Fibroblast of skin of abdomen (primary cell): ENCODE data around the gene RTF1. TPM values are rescaled to one million over a fixed set of nuclear protein-coding genes. Genes with fewer than 3 reads are reported as not detected.
"Not testable (repeated sequence)": the region's sequence is repeated elsewhere in the genome, so short reads cannot be mapped to it uniquely, and the experiment has no call there.

Experiments
- DNase-seq: peaks from one replicate; pipeline ENCODE4 v3.0.0-alpha.2; 2013
- polyA plus RNA-seq, 2 experiments: library from polyadenylated mRNA; unstranded; fragments of 120-200 nt; gene quantifications; one replicate each; pipeline ENCODE4 v1.2.1, GENCODE V29; 2013; ENCODE audit not compliant: insufficient read length in 2 of 2

The RTF1 gene
- 34.6 TPM for polyA plus RNA-seq (2013, experiment 1 of 2; ENCODE audit: insufficient read length)
- polyA plus RNA-seq (2013, experiment 2 of 2; ENCODE audit: insufficient read length) = 34.6 TPM

DNA sequence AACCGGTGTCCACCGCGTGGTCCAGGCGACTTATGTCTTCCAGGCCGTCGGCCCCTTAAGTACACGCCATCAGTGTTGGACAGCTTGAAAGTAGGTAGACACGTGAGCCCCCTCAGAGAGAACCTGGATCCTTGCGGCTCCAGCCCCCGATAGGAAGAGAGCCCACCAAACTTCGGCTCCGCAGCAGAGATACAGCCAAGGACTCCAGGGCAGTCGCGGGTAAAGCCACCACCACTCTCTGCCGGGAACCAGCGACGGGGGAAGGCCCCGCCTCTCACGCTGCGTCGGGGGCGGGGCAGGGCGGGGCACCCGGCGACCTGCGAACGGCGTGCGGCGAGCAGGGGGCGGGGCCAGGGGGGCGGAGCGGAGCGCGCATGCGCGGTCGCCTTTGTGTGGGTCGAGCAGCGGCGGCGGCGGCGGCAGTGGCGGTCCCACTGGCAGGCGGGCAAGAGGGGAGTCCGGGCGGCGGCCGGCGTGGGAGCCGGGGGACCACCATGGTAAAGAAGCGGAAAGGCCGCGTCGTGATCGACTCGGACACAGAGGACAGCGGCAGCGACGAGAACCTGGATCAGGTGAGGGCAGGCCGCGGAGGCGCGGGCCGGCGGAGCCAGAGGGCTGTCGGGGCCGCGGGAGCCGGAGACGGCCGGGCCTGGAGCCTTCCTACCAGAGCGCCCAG, at the start of gene RTF1:
Gene RTF1, plus strand, starts transcription at position 354 of the 676 bp plus-strand sequence. Its CDS starts 21 bp downstream, at position 375.
- peak; percentile 89 for DNase-seq

DNA sequence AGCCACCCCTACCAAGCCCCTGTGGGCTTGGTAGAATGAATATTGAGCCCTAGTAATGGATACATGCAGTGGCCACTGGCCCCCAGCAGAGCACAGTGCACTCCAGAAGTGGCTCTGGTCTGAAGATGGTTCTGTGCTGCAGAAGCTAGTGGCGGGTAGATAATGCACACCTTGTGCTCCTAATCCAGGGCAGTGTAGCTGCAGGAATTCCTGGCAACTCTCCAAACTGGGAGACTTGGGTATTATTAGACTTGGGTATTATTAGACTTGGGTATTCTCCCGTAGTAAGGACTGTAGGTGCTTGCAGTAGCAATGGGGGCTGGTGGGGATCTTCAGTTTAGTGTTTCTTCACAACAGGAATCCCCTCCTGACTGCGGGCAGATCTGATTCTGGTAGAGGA, 49.5 kb upstream of the RTF1 start:
- no peak for DNase-seq

DNA sequence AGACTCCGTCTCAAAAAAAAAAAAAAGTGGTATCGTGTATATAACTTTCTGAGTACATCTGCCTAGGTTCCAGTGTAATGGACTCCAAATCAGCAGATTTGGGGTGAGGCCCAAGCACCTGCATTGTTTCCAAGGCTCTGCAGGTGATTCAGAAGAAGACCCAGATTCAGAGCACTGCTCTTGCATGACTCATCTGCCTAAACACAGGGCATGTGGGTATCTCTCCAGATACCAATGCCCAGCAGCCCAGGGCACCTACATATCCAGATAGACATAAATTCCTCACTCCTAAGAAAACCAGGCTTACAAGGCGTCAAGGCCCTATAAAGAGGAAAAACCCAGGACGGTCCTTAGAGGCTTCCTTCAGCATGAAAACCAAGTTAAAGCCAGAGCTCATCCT, 38.9 kb upstream of the RTF1 start:
- no peak for DNase-seq

DNA sequence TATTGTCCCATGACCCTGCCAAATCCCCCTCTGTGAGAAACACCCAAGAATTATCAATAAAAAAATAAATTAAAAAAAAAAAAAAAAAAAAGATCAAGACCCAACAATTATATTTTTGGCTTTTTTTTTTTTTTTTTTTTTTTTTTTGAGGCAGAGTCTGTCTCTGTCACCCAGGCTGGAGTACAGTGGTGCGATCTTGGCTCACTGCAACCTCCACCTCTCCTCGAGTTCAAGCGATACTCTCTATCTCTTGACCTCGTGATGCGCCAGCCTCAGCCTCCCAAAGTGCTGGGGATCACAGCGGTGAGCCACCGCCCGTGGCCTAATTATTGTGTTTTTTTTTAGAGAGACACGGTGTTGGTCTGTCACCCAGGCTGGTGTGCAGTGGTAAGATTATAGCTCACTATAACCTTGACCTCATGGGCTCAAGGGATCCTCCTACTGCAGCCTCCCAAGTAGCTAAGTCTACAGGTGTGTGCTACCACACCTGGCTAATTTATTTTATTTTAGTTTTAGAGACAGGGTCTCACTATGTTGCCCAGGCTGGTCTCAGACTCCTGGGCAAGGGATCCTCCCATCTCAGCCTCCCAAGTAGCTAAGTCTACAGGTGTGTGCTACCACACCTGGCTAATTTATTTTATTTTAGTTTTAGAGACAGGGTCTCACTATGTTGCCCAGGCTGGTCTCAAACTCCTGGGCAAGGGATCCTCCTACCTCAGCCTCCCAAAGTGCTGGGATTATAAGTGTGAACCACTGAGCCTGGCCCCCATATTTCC, 32.7 kb upstream of the RTF1 start:
- DNase-seq = not testable (repeated sequence)

DNA sequence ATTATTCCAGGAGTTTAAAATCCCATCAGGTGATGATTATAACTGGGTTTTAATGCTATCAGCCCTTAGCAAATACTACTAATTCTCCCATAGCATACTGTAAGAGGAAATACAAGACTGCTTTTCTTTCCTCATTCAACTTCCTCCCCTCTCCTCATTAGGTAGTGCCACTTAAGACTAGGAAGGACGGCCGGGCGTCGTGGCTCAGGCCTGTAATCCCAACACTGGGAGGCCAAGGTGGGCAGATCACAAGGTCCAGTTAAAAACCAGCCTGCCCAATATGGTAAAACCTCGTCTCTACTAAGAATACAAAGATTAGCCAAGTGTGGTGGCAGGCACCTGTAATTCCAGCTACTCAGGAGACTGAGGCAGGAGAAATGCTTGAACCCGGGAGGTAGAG, 29.2 kb upstream of the RTF1 start:
- no peak for DNase-seq

DNA sequence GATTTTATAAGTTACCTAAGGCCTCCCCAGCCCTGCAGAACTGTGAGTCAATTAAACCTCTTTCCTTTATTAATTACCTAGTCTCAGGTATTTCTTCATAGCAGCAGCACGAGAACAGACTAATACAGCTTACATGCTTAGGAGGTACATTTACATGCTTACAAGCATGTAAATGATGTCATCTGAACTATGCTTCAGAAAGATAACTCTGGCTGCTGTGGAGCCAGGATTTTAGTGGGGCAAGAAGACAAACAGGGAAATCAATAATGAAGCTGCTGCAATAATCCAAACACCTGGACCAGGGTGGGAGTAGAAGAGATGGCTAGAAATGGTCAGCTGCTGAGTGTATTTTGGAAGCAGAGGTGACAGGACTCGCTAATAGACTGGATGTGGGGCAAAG, 24.2 kb upstream of the RTF1 start:
- no peak for DNase-seq

DNA sequence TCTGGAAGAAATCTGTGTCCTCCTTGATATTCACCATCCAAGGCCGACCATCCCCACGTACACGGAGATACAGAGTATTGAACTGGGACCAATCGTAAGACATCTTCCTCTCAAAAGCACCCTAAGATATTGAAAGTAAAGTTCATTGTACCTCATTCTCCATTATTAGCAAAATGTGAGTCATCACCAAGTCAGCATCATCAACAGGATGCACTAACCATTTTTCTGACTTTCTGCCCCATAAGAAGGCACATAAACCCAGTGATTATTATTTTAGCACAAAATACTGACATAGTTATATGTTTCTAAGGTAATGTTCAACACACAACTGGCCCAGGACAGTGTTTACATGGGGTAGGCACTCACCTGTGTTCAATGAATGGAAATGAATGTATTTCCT, 22.0 kb upstream of the RTF1 start:
- DNase-seq = no peak

DNA sequence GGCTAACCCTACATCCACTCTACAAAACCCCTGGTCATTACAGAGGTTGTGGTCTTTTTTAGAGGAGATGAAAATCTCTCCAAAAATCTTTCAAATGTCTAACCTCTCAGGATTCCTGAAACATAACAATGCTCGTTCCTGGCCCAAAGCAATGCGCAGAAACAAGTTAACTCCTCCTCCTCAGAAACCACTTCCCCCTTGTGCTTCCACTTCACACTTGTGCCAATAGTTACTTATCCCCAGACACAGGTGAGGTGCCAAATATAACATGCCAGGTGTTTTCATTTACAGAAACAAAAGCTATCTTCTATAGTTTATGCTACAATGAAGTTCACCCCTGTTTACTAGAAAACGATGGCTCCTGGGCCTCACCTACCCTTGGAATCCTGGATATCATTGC, 20.8 kb upstream of the RTF1 start:
- DNase-seq = no peak

DNA sequence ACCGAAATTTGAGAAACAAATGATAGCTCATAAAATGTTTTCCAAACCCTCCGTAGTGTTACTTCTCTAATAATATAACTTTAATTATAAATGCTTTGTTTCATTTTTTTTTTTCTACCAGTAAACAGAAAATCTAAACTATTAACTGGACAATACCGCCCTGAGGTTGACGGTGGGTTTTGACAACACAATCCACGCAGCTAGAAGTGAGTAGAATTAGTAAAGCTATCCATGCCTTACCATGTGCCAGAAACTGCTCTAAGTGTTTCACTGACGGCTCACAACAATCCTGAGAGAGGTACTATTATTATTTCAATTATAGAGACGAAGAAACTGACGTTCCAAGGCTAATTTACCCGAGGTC, 15.0 kb upstream of the RTF1 start:
- DNase-seq = no peak

DNA sequence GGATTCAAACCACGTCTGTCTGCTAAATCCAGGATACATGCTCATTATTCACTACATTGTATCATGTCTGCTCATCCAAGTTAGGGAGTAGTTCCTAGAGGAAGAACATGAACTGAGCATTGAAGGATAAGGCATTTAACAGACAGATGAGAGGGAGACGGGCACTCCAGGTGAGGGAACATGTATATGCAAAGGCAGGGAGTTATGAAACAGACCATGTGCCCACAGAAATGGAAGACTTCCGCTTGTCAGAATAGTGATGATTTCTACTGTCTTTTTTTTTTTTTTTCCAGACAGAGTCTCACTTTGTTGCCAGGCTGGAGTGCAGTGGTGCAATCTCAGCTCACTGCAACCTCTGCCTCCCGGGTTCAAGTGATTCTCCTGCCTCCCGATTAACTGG, 9.6 kb upstream of the RTF1 start:
- DNase-seq = no peak

DNA sequence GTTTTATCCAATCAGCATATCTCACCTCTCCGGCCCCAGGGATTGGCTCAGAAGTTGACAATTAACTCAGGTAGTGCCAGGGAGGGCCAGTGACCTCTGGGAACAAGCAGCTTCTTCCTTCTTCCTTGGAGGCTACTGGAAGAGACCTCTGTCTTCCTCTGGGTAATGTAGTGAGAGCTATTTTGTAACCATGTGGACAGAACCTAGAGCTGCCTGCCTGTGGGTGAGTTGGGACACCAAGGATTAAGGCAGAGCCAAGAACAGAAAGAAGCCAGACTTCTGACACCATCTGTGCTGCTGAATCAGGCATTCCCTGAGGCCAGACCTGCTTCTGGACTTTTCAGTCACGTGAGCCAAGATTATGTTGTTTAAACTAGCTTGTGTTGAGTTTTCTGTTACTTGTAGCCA, 8.7 kb upstream of the RTF1 start:
- DNase-seq = no peak

DNA sequence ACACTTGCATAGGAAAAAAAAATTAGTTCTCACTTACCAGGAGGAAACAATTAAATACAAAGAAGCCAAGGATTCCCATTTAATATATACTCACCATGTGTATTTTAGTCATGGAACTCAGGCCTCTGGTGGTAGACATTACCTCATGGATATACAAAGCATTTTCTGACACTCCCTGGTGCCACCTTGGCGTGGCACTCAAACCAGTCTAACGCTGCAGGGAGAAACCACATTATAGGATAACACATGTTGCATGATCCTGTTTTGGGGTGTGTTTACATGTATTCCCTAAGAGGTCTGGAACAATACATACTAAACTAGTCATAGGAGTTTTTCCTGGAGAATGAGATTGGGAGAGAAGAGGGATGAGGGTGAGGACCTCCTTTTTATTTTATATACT, 5.9 kb upstream of the RTF1 start:
- no peak for DNase-seq

DNA sequence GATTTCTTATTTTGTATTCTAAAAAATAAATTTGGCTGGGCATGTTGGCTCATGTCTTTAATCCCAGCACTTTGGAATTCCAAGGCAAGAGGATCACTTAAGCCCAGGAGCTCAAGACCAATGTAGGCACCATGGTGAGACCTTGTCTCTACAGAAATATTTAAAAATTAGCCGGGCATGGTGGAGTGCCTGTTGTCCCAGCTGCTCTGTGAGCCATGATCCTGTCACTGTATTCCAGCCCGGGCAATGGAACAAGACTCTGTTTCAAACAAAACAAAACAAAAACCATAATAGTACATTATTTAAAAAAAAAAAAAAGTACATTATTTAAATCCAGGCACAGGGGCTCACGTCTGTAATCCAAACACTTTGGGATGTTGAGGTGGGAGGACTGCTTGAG, 5.5 kb upstream of the RTF1 start:
- DNase-seq = no peak

DNA sequence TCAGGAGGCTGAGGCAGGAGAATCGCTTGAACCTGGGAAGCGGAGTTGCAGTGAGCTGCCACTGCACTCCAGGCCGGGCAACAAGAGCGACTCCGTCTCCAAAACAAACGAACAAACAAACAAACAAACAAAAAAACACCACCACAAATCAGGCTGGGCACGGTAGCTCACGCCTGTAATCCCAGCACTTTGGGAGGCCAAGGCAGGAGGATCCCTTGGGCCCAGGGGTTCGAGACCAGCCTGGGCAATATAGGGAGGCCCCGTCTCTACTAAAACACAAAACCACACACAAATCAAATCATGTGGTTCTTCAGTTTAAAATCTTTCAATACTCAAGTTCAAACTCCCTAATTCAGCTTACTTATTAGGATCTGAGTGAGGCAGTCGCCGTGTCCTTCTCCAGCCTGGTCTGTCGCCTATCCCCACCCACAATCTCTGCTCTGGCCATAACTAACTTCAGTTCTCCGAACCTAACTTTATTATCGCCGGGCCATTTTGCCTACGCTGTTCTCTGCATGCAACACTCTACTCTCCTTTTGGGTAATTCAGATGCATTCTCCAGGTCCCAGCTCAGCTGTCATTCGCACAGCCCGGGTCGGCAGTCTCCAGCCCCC, 660 bp upstream of the RTF1 start:
- DNase-seq = no peak

DNA sequence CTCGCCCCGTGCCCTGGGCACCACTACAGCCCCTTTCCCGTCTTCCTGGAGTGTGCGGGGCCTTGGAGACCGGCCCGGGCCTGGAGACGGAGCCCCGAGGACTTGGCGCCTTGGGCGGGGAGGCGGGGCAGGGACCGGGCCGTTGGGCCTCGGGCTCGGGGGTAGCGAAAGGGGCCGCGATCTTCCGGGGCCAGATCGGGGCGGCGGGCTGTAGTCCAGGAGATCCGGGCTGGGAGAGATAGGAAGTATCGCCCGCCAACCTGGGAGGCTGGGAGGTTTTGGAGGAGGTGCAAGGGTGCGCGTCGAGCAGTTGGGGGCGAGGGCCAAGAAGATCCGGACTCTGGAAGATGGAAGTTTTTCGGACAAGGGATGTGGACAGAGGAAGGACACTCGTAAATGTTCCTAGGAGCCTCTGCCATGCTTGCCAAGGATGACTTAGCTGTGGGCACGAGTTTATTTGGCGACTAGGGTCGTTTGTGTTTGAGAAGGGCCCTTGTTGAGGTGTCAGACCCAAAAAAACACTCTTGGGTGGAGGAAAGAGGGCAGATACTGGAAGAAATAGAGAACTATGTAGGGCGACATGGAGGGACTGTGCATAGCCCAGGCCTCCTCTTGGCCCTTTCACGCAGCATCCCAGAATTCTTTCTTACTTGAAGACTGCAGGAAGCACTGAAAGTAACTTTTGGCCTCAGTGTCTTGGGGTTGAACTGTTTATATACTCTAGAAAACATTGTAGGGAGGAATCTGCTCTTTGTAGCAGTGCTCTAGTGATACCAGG, 712 bp downstream of the RTF1 start:
- DNase-seq = peak; percentile 4

DNA sequence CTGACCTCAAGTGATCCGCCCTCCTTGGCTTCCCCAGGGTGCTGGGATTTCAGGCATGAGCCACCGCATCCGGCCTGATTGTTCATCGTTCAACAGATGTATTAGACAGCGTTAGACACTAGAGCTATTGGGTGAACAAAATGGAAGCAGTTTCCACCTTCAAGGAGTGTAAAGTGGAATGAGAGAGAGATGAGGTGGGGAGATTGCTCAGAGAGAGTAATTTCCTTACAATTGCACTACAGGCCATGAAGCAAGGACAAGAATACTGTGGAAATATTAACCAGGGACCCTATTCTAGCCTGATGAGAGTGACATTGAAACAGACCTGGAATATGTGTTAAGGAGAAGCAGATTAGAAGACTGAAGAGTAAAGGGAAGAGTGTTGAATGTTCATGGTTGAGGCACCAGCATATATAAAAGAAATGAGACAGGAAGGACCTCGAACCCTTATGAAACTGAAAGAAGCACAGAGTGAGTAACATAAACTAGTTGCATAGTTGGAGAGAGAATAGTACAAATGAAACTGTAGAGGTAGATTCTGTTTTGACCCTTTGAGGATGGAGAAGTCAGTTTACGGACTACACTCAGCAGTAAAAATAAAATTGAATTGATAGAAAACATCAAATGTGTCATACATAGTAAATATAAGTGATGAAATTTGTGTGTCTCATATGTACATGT, 7.2 kb downstream of the RTF1 start:
- no peak for DNase-seq

DNA sequence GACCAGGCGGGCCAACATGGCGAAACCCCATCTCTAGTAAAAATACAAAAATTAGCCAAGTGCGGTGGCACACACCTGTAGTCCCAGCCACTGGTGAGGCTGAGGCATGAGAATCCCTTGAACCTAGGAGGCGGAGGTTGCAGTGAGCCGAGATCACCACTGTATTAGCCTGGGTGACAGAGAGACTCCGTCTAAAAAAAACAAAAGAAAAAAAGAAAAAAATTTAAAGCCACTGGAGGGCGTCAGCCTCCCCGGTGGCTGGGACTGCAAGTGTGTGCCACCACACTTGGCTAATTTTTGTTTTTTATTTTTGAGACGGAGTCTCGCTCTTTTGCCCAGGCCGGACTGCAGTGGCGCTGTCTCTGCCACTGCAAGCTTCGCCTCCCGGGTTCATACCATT, 7.9 kb downstream of the RTF1 start:
- no peak for DNase-seq

DNA sequence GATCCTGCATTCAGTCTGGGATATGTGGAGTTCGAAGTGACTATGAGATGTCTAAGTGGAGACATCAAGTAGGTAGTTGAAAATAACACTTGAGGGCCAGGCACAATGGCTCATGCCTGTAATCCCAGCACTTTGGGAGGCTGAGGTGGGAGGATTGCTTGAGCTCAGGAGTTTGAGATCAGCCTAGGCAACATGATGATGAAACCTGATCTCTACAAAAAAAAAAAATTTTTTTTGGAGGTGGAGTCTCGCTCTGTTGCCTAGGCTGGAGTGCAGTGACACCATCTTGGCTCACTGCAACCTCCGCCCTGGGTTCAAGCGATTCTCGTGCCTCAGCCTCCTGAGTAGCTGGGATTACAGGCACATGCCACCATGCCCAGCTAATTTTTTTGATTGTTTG, 9.0 kb downstream of the RTF1 start:
- not testable (repeated sequence) for DNase-seq

DNA sequence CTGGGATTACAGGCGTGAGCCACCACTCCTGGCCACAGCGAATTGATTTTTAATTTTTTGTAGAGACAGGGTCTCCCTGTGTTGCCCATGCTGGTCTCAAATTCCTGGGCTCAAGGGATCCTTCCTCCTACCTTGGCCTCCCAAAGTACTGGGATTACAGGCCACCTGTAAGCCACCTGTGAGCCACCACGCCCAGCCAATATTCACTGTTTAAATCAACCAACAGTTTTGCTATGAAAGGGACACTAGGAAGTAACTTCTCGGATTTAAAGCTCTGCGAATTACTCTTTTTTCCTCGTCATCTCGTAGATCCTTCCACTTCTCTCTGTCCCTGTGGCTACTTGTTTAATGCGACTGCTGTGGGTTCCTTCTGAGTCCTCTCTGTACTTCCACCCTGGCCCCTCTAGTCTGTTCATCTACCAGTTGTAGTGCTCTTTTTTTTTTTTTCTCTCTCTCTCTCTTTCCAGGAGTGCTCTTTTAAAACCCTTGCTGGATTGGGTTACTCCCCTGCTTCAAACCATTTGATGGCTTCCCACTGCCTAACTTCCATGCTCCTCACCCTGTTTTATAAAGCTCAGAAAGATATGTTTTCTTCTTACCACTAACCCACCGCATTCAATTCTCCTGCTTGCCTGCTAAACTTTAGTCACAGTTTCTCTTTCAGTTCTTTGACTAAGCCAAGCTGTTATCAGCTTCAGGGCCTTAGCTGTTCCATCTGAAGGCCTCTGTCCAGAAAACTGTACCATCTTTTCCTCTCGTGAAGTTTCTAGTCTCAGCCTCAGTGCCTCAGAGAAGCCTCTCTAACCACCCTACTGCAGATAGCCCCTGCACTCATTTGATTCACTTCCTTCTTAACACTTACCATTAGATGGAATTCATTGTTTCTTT, 12.4 kb downstream of the RTF1 start:
- no peak for DNase-seq

DNA sequence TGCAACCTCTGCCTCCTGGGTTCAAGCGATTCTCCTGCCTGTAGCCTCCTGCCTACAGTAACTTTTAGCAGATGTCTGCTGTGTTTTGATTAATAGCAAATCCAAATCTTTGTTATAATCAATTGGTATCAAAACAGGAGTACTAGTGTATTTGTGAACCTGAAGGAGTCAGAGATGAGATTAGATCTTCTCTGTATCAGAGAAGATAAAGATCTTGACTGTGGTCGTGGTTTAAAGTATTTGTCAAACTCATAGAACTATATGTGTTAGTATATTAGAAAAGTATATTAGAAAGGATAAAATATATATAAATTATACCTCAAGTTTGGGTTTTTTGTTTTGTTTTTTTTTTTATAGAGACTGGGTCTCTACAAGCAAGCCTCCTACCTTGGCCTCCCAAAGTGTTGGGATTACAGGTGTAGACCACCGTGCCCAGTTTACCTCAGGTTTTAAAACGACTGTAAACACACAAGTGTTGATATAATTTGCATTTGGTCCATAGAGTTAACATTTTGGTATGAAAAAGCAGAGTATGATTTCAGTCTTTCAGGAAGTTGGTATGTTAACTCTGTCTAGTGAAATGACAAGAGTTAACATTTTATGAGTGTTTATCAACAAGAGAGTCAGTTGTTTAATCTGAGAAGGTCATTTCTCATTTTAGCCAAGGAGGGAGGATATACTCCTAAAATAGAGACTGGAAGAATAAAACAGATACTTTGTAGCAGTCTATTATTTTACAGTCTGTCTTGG, 18.3 kb downstream of the RTF1 start:
- no peak for DNase-seq

DNA sequence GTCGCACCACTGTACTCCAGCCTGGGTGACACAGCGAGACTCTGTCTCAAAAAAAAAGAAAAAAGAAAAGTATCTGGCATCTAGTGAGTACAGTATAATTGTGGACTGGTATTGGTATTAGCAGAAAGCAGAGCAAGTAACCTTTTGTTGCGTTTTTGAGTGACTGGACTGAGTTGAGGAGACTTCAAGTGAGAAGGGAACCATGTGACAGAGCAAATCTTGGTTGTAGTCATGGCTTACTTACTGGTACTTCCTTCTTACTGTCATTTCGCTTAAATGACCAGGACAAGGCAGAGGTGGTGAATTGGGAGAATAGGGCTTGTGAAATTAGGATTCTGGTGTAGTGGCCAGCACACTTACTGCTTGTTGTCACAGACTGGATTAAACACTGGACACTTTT, 20.6 kb downstream of the RTF1 start:
- DNase-seq = no peak
